ENCODE data around the gene KDM3B.

Gene KDM3B

DNA sequence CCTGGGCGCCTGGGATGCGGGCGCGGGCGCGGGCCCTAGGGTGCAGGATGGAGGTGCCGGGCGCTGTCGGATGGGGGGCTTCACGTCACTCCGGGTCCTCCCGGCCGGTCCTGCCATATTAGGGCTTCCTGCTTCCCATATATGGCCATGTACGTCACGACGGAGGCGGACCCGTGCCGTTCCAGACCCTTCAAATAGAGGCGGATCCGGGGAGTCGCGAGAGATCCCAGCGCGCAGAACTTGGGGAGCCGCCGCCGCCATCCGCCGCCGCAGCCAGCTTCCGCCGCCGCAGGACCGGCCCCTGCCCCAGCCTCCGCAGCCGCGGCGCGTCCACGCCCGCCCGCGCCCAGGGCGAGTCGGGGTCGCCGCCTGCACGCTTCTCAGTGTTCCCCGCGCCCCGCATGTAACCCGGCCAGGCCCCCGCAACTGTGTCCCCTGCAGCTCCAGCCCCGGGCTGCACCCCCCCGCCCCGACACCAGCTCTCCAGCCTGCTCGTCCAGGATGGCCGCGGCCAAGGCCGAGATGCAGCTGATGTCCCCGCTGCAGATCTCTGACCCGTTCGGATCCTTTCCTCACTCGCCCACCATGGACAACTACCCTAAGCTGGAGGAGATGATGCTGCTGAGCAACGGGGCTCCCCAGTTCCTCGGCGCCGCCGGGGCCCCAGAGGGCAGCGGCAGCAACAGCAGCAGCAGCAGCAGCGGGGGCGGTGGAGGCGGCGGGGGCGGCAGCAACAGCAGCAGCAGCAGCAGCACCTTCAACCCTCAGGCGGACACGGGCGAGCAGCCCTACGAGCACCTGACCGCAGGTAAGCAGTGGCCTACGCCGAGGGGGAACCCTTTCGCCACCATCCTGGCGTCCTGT lies 113.0 kb downstream of the KDM3B start, which contains the start of gene EGR1:
TSS of gene EGR1 (plus strand) at position 219 of the 864 bp plus-strand sequence. CDS start at position 502, 283 bp downstream.
- no peaks in the 10 kb centered on the region for H3K9me3 ChIP-seq (ENCODE audit: insufficient read depth, low read depth, low read length)
- no peaks in the 10 kb centered on the region for H3K36me3 ChIP-seq (ENCODE audit: insufficient read depth, low read length)
- peaks cover 21% of the 10 kb centered on the region for H3K27me3 ChIP-seq (ENCODE audit: insufficient read depth, low read length)
- H3K4me3 ChIP-seq (ENCODE audit: low read length) = peak within 1 kb of the TSS; percentile 74
- peak within 1 kb of the TSS; percentile 94 for H3K27ac ChIP-seq (ENCODE audit: low read depth, low read length)
- H3K4me1 ChIP-seq (ENCODE audit: insufficient read depth, low read length) = no peaks in the 10 kb centered on the region; the same call in 1 of the 2 replicates
- 1% methylated on average over 85 of the region's 85 CpGs for WGBS
- H3K9ac ChIP-seq (ENCODE audit: low read depth, low read length) = peak within 1 kb of the TSS; percentile 92

DNA sequence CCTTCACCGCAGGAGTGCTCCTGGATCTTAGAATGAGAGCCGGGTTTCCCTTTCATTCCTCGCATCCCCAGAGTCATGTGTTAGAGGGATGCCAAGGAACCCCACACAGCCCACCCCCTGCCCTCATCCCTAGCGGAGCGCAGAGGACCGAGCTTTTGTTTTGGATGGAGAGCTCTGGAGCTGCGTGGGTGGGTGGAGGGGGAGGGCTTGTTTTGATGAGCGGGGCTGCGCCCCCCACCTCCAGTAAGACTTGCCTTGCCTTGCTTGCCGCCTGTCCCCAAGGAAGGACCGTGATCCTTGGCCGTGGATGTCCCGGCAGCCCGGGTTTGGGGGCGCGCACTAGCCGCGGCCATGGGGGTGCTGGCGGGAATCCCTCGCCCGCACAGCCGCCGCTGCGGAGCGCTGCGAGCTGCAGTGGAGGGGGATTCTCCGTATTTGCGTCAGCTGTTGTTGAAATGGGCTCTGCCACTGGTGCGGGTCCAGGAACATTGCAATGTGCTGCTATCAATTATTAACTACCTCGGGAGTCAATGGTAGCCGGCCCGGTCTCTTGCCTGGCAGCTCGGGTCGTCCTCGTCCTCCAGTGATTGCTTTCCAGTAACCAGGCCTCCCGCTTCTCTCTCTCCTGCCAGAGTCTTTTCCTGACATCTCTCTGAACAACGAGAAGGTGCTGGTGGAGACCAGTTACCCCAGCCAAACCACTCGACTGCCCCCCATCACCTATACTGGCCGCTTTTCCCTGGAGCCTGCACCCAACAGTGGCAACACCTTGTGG lies 113.8 kb downstream of the KDM3B start:
- peak overlapping the region; percentile 74 for H3K4me3 ChIP-seq (ENCODE audit: low read length)

DNA sequence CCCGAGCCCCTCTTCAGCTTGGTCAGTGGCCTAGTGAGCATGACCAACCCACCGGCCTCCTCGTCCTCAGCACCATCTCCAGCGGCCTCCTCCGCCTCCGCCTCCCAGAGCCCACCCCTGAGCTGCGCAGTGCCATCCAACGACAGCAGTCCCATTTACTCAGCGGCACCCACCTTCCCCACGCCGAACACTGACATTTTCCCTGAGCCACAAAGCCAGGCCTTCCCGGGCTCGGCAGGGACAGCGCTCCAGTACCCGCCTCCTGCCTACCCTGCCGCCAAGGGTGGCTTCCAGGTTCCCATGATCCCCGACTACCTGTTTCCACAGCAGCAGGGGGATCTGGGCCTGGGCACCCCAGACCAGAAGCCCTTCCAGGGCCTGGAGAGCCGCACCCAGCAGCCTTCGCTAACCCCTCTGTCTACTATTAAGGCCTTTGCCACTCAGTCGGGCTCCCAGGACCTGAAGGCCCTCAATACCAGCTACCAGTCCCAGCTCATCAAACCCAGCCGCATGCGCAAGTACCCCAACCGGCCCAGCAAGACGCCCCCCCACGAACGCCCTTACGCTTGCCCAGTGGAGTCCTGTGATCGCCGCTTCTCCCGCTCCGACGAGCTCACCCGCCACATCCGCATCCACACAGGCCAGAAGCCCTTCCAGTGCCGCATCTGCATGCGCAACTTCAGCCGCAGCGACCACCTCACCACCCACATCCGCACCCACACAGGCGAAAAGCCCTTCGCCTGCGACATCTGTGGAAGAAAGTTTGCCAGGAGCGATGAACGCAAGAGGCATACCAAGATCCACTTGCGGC lies 114.6 kb downstream of the KDM3B start:
- Histone ChIP-seq H3K4me3 (ENCODE audit: low read length) (peak overlapping the region; percentile 74), H3K27ac (ENCODE audit: low read depth, low read length) (no peak overlapping the region), H3K27me3 (ENCODE audit: insufficient read depth, low read length) (peaks cover 21% of the 10 kb centered on the region), H3K36me3 (ENCODE audit: insufficient read depth, low read length) (no peaks in the 10 kb centered on the region), H3K9ac (ENCODE audit: low read depth, low read length) (peak overlapping the region; percentile 92; the same call in 1 of the 2 replicates), H3K9me3 (ENCODE audit: insufficient read depth, low read depth, low read length) (no peaks in the 10 kb centered on the region), H3K4me1 (ENCODE audit: insufficient read depth, low read length) (no peaks in the 10 kb centered on the region; the same call in 1 of the 2 replicates)
- 90% methylated on average over 45 of the region's 45 CpGs for WGBS

More for the DNA sequence above, 113.8 kb downstream of the KDM3B start:
- Histone ChIP-seq H3K4me1 (ENCODE audit: insufficient read depth, low read length) (no peaks in the 10 kb centered on the region; the same call in 1 of the 2 replicates), H3K27ac (ENCODE audit: low read depth, low read length) (no peak overlapping the region), H3K9ac (ENCODE audit: low read depth, low read length) (peak overlapping the region; percentile 92), H3K9me3 (ENCODE audit: insufficient read depth, low read depth, low read length) (no peaks in the 10 kb centered on the region), H3K36me3 (ENCODE audit: insufficient read depth, low read length) (no peaks in the 10 kb centered on the region), H3K27me3 (ENCODE audit: insufficient read depth, low read length) (peaks cover 21% of the 10 kb centered on the region)
- 15% methylated on average over 39 of the region's 39 CpGs for WGBS

DNA sequence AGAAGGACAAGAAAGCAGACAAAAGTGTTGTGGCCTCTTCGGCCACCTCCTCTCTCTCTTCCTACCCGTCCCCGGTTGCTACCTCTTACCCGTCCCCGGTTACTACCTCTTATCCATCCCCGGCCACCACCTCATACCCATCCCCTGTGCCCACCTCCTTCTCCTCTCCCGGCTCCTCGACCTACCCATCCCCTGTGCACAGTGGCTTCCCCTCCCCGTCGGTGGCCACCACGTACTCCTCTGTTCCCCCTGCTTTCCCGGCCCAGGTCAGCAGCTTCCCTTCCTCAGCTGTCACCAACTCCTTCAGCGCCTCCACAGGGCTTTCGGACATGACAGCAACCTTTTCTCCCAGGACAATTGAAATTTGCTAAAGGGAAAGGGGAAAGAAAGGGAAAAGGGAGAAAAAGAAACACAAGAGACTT lies 115.2 kb downstream of the KDM3B start:
- H3K4me1 ChIP-seq (ENCODE audit: insufficient read depth, low read length) = no peaks in the 10 kb centered on the region; the same call in 1 of the 2 replicates
- H3K27me3 ChIP-seq (ENCODE audit: insufficient read depth, low read length) = peaks cover 21% of the 10 kb centered on the region
- H3K36me3 ChIP-seq (ENCODE audit: insufficient read depth, low read length) = no peaks in the 10 kb centered on the region
- H3K27ac ChIP-seq (ENCODE audit: low read depth, low read length) = no peak overlapping the region
- H3K9ac ChIP-seq (ENCODE audit: low read depth, low read length) = no peak overlapping the region
- 0 out of 2 replicates have a peak overlapping the region, but pooled peaks have one; percentile 74 for H3K4me3 ChIP-seq (ENCODE audit: low read length)
- WGBS = 86% methylated on average over 13 of the region's 14 CpGs
- H3K9me3 ChIP-seq (ENCODE audit: insufficient read depth, low read depth, low read length) = no peaks in the 10 kb centered on the region

DNA sequence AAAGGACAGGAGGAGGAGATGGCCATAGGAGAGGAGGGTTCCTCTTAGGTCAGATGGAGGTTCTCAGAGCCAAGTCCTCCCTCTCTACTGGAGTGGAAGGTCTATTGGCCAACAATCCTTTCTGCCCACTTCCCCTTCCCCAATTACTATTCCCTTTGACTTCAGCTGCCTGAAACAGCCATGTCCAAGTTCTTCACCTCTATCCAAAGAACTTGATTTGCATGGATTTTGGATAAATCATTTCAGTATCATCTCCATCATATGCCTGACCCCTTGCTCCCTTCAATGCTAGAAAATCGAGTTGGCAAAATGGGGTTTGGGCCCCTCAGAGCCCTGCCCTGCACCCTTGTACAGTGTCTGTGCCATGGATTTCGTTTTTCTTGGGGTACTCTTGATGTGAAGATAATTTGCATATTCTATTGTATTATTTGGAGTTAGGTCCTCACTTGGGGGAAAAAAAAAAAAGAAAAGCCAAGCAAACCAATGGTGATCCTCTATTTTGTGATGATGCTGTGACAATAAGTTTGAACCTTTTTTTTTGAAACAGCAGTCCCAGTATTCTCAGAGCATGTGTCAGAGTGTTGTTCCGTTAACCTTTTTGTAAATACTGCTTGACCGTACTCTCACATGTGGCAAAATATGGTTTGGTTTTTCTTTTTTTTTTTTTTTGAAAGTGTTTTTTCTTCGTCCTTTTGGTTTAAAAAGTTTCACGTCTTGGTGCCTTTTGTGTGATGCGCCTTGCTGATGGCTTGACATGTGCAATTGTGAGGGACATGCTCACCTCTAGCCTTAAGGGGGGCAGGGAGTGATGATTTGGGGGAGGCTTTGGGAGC lies 115.9 kb downstream of the KDM3B start:
- 87% methylated on average over 7 of the region's 7 CpGs for WGBS
- Histone ChIP-seq H3K27ac (ENCODE audit: low read depth, low read length) (no peak overlapping the region), H3K9ac (ENCODE audit: low read depth, low read length) (no peak overlapping the region), H3K27me3 (ENCODE audit: insufficient read depth, low read length) (peaks cover 21% of the 10 kb centered on the region), H3K4me3 (ENCODE audit: low read length) (no peak overlapping the region), H3K4me1 (ENCODE audit: insufficient read depth, low read length) (no peaks in the 10 kb centered on the region; the same call in 1 of the 2 replicates), H3K9me3 (ENCODE audit: insufficient read depth, low read depth, low read length) (no peaks in the 10 kb centered on the region), H3K36me3 (ENCODE audit: insufficient read depth, low read length) (no peaks in the 10 kb centered on the region)

DNA sequence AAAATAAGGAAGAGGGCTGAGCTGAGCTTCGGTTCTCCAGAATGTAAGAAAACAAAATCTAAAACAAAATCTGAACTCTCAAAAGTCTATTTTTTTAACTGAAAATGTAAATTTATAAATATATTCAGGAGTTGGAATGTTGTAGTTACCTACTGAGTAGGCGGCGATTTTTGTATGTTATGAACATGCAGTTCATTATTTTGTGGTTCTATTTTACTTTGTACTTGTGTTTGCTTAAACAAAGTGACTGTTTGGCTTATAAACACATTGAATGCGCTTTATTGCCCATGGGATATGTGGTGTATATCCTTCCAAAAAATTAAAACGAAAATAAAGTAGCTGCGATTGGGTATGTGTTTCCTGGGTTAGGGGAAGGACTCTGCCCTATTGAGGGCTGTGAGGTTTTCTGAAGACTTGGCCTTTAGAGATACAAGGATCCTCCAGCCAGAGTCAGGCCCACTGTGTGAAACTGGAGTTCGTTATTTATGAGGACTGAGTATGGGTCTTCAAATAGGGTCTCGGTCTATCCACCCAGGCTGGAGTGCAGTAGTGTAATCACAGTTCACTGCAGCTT lies 116.6 kb downstream of the KDM3B start:
- H3K36me3 ChIP-seq (ENCODE audit: insufficient read depth, low read length) = no peaks in the 10 kb centered on the region
- H3K27me3 ChIP-seq (ENCODE audit: insufficient read depth, low read length) = peaks cover 21% of the 10 kb centered on the region
- no peaks in the 10 kb centered on the region for H3K9me3 ChIP-seq (ENCODE audit: insufficient read depth, low read depth, low read length)
- H3K4me1 ChIP-seq (ENCODE audit: insufficient read depth, low read length) = no peaks in the 10 kb centered on the region; the same call in 1 of the 2 replicates
- H3K9ac ChIP-seq (ENCODE audit: low read depth, low read length) = no peak overlapping the region
- WGBS = 96% methylated on average over 7 of the region's 8 CpGs
- no peak overlapping the region for H3K4me3 ChIP-seq (ENCODE audit: low read length)
- no peak overlapping the region; the same call in 1 of the 2 replicates for H3K27ac ChIP-seq (ENCODE audit: low read depth, low read length)

DNA sequence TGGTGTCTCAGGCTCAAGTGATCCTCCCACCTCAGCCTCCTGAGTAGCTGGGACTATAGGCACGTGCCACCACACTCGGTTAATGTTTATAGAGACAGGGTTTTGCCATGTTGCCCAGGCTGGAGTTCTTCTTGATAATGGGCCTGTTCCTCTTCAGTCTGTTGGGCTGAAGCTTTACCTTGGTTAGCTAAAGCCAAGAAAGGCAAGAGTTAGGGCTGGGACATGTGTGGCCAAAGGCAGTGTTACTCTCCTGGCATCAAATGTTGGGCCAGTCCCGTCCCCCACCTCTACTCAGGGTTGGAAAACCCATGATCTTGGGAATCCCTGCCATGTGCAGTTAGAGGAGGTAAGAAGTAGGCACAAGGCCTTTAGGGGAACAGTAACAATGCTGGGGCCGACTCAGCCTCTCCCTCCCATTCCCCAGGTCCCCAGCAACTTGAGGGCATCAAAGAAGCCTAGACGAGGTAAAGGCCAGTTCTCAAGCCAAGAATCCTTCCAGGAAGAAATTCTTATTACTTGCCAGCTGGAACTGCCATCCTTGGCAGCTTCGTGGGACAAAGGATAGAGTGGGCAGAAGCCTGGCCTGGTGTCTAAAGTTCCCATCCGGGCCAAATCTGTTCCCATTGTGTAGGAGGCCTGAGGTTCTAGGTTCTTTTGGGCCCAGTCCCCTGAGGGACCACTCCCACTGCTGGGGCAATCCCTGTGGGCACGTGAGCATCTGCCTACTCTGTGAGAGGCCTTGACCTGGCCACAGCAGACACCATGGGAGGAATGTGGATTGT lies 117.2 kb downstream of the KDM3B start:
- H3K27me3 ChIP-seq (ENCODE audit: insufficient read depth, low read length) = peaks cover 21% of the 10 kb centered on the region
- H3K36me3 ChIP-seq (ENCODE audit: insufficient read depth, low read length) = no peaks in the 10 kb centered on the region
- no peaks in the 10 kb centered on the region for H3K9me3 ChIP-seq (ENCODE audit: insufficient read depth, low read depth, low read length)
- no peak overlapping the region for H3K4me3 ChIP-seq (ENCODE audit: low read length)
- no peaks in the 10 kb centered on the region; the same call in 1 of the 2 replicates for H3K4me1 ChIP-seq (ENCODE audit: insufficient read depth, low read length)
- WGBS = 89% methylated on average over 8 of the region's 8 CpGs
- H3K9ac ChIP-seq (ENCODE audit: low read depth, low read length) = no peak overlapping the region
- H3K27ac ChIP-seq (ENCODE audit: low read depth, low read length) = no peak overlapping the region; the same call in 1 of the 2 replicates

DNA sequence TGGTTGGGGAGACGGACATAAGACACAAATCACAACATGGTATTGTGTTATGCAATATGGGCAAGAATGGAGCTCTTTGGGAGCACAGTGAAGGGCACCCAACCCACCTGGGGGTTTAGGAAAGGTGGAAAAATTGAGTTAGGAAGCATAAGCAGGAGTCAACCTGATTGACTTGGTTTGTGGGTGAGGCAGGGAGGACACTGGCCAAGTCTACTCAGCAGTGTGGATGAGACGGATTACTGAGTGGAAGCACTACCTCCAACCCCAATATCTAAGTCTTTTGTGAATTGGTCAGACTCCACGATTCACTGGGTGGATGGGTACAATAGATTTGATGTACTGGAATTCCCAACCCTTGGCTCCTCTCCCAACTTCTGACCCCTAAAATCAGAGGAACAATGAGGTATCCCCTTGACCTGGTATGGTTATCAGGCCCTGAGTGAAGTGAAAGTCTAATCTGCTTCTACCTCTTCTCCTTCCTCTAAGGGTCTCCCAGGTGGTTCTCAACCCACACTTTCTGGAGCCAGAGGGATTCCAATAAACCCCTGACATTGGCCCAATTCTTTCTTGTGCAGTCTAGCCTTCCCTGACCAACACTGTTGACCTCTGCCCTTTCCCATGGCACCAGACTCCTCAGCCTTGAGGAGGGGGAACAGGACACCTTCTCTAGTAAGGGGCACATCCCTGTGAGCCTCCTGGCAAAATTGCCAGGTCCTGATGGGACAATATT lies 118.0 kb downstream of the KDM3B start:
- no peaks in the 10 kb centered on the region for H3K36me3 ChIP-seq (ENCODE audit: insufficient read depth, low read length)
- no peaks in the 10 kb centered on the region; the same call in 1 of the 2 replicates for H3K4me1 ChIP-seq (ENCODE audit: insufficient read depth, low read length)
- WGBS = 93% methylated on average over 2 of the region's 3 CpGs
- H3K9me3 ChIP-seq (ENCODE audit: insufficient read depth, low read depth, low read length) = no peaks in the 10 kb centered on the region
- H3K27me3 ChIP-seq (ENCODE audit: insufficient read depth, low read length) = peaks cover 21% of the 10 kb centered on the region
- H3K9ac ChIP-seq (ENCODE audit: low read depth, low read length) = no peak overlapping the region
- H3K4me3 ChIP-seq (ENCODE audit: low read length) = no peak overlapping the region
- H3K27ac ChIP-seq (ENCODE audit: low read depth, low read length) = no peak overlapping the region

DNA sequence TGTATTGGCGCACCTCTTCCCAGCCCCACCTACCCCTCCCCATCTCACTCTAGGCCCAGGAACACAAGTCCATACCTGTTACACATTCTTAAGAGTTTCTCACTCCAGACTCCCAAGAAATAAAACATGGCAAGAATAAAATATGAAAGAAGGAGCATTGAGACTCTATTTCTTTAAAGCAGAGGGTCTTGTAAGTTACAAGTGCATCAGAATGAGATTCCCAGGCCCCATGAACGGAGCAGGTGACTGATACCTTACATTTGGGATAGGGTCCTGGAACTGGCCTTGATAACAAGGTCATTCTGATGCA lies 118.5 kb downstream of the KDM3B start:
- WGBS = 87% methylated on average over 2 of the region's 2 CpGs
- no peaks in the 10 kb centered on the region for H3K9me3 ChIP-seq (ENCODE audit: insufficient read depth, low read depth, low read length)

More for the DNA sequence above, 118.5 kb downstream of the KDM3B start:
- Histone ChIP-seq H3K9ac (ENCODE audit: low read depth, low read length) (no peak overlapping the region), H3K4me1 (ENCODE audit: insufficient read depth, low read length) (no peaks in the 10 kb centered on the region; the same call in 1 of the 2 replicates), H3K27me3 (ENCODE audit: insufficient read depth, low read length) (peaks cover 16% of the 10 kb centered on the region), H3K36me3 (ENCODE audit: insufficient read depth, low read length) (no peaks in the 10 kb centered on the region), H3K27ac (ENCODE audit: low read depth, low read length) (no peak overlapping the region), H3K4me3 (ENCODE audit: low read length) (no peak overlapping the region)

Data from HUES64 (cell line).